ENCODE data around the gene TSC1.

TSC1 gene

DNA sequence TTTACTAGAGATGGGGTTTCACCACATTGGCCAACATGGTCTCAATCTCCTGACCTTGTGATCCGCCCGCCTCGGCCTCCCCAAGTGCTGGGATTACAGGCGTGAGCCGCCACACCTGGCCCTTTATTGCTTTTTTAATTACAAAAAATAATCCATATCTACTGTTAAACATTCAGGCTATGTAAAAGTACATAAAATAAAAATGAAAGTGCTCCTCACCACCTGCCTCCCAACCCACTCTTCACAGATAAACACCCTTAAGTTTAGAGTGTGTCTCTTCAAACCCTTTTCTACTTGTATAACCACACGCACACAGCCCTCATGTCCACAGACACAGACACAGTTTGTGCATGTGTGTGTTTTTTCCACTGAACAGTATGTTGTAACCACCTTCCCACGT lies 16.7 kb downstream of the TSC1 start:
- DNase-seq (ENCODE audit: low read depth), result no peak
- peaks cover 69% of the 10 kb centered on the region for H3K36me3 ChIP-seq (ENCODE audit: control insufficient read depth, insufficient read depth, low read length, severe bottlenecking)

GRCh38 chr9:132923346-132923902 lies 21.0 kb downstream of the TSC1 start:
- Histone ChIP-seq H3K9ac (ENCODE audit: low read length) (no peak overlapping the region), H3K9me3 (ENCODE audit: control insufficient read depth, low read length) (no peaks in the 10 kb centered on the region), H3K4me1 (ENCODE audit: control insufficient read depth, insufficient read depth, low read length) (no peaks in the 10 kb centered on the region), H3K27me3 (replicated peaks; ENCODE audit: control insufficient read depth, insufficient read depth, low read length) (no peaks in the 10 kb centered on the region), H3K36me3 (ENCODE audit: control insufficient read depth, insufficient read depth, low read length, severe bottlenecking) (peaks cover 91% of the 10 kb centered on the region), H3K4me3 (ENCODE audit: low read length) (no peak overlapping the region)
- DNase-seq (ENCODE audit: low read depth), result no peak

More for the DNA sequence above, 16.7 kb downstream of the TSC1 start:
- Histone ChIP-seq H3K9ac (ENCODE audit: low read length) (no peak overlapping the region), H3K27me3 (replicated peaks; ENCODE audit: control insufficient read depth, insufficient read depth, low read length) (no peaks in the 10 kb centered on the region), H3K4me1 (ENCODE audit: control insufficient read depth, insufficient read depth, low read length) (no peaks in the 10 kb centered on the region), H3K9me3 (ENCODE audit: control insufficient read depth, low read length) (no peaks in the 10 kb centered on the region), H3K4me3 (ENCODE audit: low read length) (no peak overlapping the region)

GRCh38 chr9:132919614-132920268 lies 24.7 kb downstream of the TSC1 start:
- H3K4me3 ChIP-seq (ENCODE audit: low read length), result no peak overlapping the region
- H3K36me3 ChIP-seq (ENCODE audit: control insufficient read depth, insufficient read depth, low read length, severe bottlenecking), result peaks cover 90% of the 10 kb centered on the region
- H3K9me3 ChIP-seq (ENCODE audit: control insufficient read depth, low read length), result no peaks in the 10 kb centered on the region
- no peaks in the 10 kb centered on the region for H3K4me1 ChIP-seq (ENCODE audit: control insufficient read depth, insufficient read depth, low read length)
- no peak for DNase-seq (ENCODE audit: low read depth)
- H3K9ac ChIP-seq (ENCODE audit: low read length), result no peak overlapping the region
- H3K27me3 ChIP-seq (replicated peaks; ENCODE audit: control insufficient read depth, insufficient read depth, low read length), result no peaks in the 10 kb centered on the region

- H3K4me3 ChIP-seq (ENCODE audit: low read length), result no peak overlapping the region
- no peaks in the 10 kb centered on the region for H3K4me1 ChIP-seq (ENCODE audit: control insufficient read depth, insufficient read depth, low read length)
- no peak overlapping the region for H3K9ac ChIP-seq (ENCODE audit: low read length)
- no peaks in the 10 kb centered on the region for H3K27me3 ChIP-seq (replicated peaks; ENCODE audit: control insufficient read depth, insufficient read depth, low read length)
- no peaks in the 10 kb centered on the region for H3K9me3 ChIP-seq (ENCODE audit: control insufficient read depth, low read length)
- H3K36me3 ChIP-seq (ENCODE audit: control insufficient read depth, insufficient read depth, low read length, severe bottlenecking), result peaks cover 78% of the 10 kb centered on the region
- no peak for DNase-seq (ENCODE audit: low read depth)
Observed at GRCh38 chr9:132914924-132915323, 29.5 kb downstream of the TSC1 start.

DNA sequence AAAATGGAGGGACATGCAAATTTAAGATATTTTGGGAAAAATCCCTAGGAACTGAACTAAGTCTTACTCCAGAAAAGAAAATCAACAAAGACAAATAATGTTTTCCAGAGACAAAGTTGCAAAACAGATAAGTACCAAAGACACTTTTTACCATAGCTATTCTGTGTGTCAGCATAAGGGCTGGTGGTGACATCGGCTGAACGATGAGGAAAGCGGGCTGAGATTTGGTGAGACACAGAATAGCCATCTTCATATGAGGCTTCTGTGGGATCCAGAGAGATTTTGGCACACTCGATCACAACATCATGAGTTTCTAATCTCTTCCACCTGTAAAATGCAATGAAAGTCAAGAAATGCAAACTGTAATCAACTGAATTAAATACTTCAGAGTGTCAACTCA lies 32.3 kb downstream of the TSC1 start:
- H3K9ac ChIP-seq (ENCODE audit: low read length), result no peak overlapping the region
- H3K9me3 ChIP-seq (ENCODE audit: control insufficient read depth, low read length), result no peaks in the 10 kb centered on the region
- H3K27me3 ChIP-seq (replicated peaks; ENCODE audit: control insufficient read depth, insufficient read depth, low read length), result no peaks in the 10 kb centered on the region
- no peak overlapping the region for H3K4me3 ChIP-seq (ENCODE audit: low read length)
- H3K4me1 ChIP-seq (ENCODE audit: control insufficient read depth, insufficient read depth, low read length), result no peaks in the 10 kb centered on the region
- DNase-seq (ENCODE audit: low read depth), result no peak
- peaks cover 70% of the 10 kb centered on the region for H3K36me3 ChIP-seq (ENCODE audit: control insufficient read depth, insufficient read depth, low read length, severe bottlenecking)

DNA sequence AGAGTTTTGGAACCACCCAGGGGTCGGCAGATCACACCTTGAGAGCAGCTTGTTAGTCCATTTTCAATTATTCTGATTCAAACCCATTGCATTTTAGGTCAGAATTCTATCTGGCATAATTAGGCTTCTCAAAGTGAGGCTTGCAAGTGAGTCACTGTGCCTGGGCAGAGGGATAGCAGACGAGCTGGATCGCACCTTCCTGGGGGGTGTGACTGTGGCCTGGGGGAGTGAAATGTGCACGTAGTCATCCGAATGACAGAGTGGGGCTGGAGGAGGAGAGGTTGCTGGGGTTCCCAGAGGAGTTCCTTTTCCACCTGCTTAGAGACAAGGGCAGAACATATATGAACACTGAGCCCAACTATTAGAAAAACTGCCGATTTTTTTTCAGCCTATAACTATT lies 34.0 kb downstream of the TSC1 start:
- no peak for DNase-seq (ENCODE audit: low read depth)
- Histone ChIP-seq H3K4me3 (ENCODE audit: low read length) (no peak overlapping the region), H3K9me3 (ENCODE audit: control insufficient read depth, low read length) (no peaks in the 10 kb centered on the region), H3K27me3 (replicated peaks; ENCODE audit: control insufficient read depth, insufficient read depth, low read length) (no peaks in the 10 kb centered on the region), H3K4me1 (ENCODE audit: control insufficient read depth, insufficient read depth, low read length) (no peaks in the 10 kb centered on the region), H3K36me3 (ENCODE audit: control insufficient read depth, insufficient read depth, low read length, severe bottlenecking) (peaks cover 72% of the 10 kb centered on the region), H3K9ac (ENCODE audit: low read length) (no peak overlapping the region)

- peaks cover 74% of the 10 kb centered on the region for H3K36me3 ChIP-seq (ENCODE audit: control insufficient read depth, insufficient read depth, low read length, severe bottlenecking)
Observed at GRCh38 chr9:132909311-132909710, 35.1 kb downstream of the TSC1 start.

DNA sequence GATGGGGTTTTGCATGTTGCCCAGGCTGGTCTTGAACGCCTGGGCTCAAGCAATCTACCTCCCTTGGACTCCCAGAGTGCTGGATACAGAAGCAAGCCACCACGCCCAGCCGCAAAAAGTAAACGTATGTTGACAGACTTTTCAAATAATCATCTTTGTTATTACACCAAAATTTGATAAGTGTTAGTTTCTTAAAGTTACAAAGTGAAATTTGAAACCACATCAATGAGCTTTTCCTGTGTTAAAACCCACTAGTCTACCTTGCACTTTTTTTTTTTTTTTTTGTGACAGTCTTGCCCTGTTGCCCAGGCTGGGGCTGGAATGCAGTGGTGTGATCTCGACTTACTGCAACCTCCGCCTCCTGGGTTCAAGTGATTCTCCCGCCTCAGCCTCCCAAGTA lies 35.8 kb downstream of the TSC1 start:
- no peak for DNase-seq (ENCODE audit: low read depth)
- Histone ChIP-seq H3K4me3 (ENCODE audit: low read length) (no peak overlapping the region), H3K36me3 (ENCODE audit: control insufficient read depth, insufficient read depth, low read length, severe bottlenecking) (peaks cover 81% of the 10 kb centered on the region), H3K9me3 (ENCODE audit: control insufficient read depth, low read length) (no peaks in the 10 kb centered on the region), H3K4me1 (ENCODE audit: control insufficient read depth, insufficient read depth, low read length) (no peaks in the 10 kb centered on the region), H3K27me3 (replicated peaks; ENCODE audit: control insufficient read depth, insufficient read depth, low read length) (no peaks in the 10 kb centered on the region), H3K9ac (ENCODE audit: low read length) (no peak overlapping the region)

More at GRCh38 chr9:132909311-132909710, 35.1 kb downstream of the TSC1 start:
- no peak overlapping the region for H3K9ac ChIP-seq (ENCODE audit: low read length)
- no peaks in the 10 kb centered on the region for H3K9me3 ChIP-seq (ENCODE audit: control insufficient read depth, low read length)
- DNase-seq (ENCODE audit: low read depth), result no peak
- H3K27me3 ChIP-seq (replicated peaks; ENCODE audit: control insufficient read depth, insufficient read depth, low read length), result no peaks in the 10 kb centered on the region
- H3K4me1 ChIP-seq (ENCODE audit: control insufficient read depth, insufficient read depth, low read length), result no peaks in the 10 kb centered on the region
- H3K4me3 ChIP-seq (ENCODE audit: low read length), result no peak overlapping the region

- DNase-seq (ENCODE audit: low read depth), result no peak
- Histone ChIP-seq H3K4me1 (ENCODE audit: control insufficient read depth, insufficient read depth, low read length) (no peaks in the 10 kb centered on the region), H3K27me3 (replicated peaks; ENCODE audit: control insufficient read depth, insufficient read depth, low read length) (no peaks in the 10 kb centered on the region), H3K9ac (ENCODE audit: low read length) (no peak overlapping the region), H3K9me3 (ENCODE audit: control insufficient read depth, low read length) (no peaks in the 10 kb centered on the region), H3K4me3 (ENCODE audit: low read length) (no peak overlapping the region), H3K36me3 (ENCODE audit: control insufficient read depth, insufficient read depth, low read length, severe bottlenecking) (peaks cover 77% of the 10 kb centered on the region)
Observed at GRCh38 chr9:132905726-132906125, 38.7 kb downstream of the TSC1 start.

- Histone ChIP-seq H3K4me3 (ENCODE audit: low read length) (no peak overlapping the region), H3K36me3 (ENCODE audit: control insufficient read depth, insufficient read depth, low read length, severe bottlenecking) (peaks cover 76% of the 10 kb centered on the region), H3K9ac (ENCODE audit: low read length) (no peak overlapping the region), H3K9me3 (ENCODE audit: control insufficient read depth, low read length) (no peaks in the 10 kb centered on the region), H3K4me1 (ENCODE audit: control insufficient read depth, insufficient read depth, low read length) (no peaks in the 10 kb centered on the region), H3K27me3 (replicated peaks; ENCODE audit: control insufficient read depth, insufficient read depth, low read length) (no peaks in the 10 kb centered on the region)
- no peak for DNase-seq (ENCODE audit: low read depth)
Observed at GRCh38 chr9:132903574-132904492, 40.6 kb downstream of the TSC1 start.

Measured in adipocyte (in vitro differentiated cells).